ENCODE results near the gene AREL1. TPM values are rescaled to one million over a fixed set of nuclear protein-coding genes. Genes with fewer than 3 reads are reported as not detected.

AREL1 gene
- total and polyA plus RNA-seq, 2 of the 8 experiments (the other 6 are each of a cell fraction or from before 2014, with no cell fraction given): 31.4 to 49.1 TPM

- TF ChIP-seq SP1 (IDR thresholded peaks at IDR 0.05; ENCODE audit: low read depth, low read length): no peak
- TF ChIP-seq, protein P1, sequence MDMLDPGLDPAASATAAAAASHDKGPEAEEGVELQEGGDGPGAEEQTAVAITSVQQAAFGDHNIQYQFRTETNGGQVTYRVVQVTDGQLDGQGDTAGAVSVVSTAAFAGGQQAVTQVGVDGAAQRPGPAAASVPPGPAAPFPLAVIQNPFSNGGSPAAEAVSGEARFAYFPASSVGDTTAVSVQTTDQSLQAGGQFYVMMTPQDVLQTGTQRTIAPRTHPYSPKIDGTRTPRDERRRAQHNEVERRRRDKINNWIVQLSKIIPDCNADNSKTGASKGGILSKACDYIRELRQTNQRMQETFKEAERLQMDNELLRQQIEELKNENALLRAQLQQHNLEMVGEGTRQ (IDR thresholded peaks at IDR 0.05; ENCODE audit: low read length): no peak
- no peak for TF ChIP-seq POLR2AphosphoS5 (IDR thresholded peaks at IDR 0.05; ENCODE audit: low read depth, low read length)
- no peak for TF ChIP-seq PHF8 (conservative IDR thresholded peaks at IDR 0.05; ENCODE audit: low read depth, low read length)
- TF ChIP-seq POLR2A (IDR thresholded peaks at IDR 0.05; ENCODE audit: control extremely low read depth in 1 of 2, low read depth in 2 of 2, low read length in 2 of 2): no peak
These were observed 57.1 kb downstream of the AREL1 start (continued) for GRCh38 chr14:74655599-74656395.
